Medulla oblongata (tissue), 1 donor: ENCODE data around the gene AP5Z1.

ENCODE experiments used
- DNase-seq: peaks from one replicate; pipeline ENCODE4 v3.0.0-alpha.2; 2015; ENCODE audit errors: extremely low spot score

The AP5Z1 gene

DNA sequence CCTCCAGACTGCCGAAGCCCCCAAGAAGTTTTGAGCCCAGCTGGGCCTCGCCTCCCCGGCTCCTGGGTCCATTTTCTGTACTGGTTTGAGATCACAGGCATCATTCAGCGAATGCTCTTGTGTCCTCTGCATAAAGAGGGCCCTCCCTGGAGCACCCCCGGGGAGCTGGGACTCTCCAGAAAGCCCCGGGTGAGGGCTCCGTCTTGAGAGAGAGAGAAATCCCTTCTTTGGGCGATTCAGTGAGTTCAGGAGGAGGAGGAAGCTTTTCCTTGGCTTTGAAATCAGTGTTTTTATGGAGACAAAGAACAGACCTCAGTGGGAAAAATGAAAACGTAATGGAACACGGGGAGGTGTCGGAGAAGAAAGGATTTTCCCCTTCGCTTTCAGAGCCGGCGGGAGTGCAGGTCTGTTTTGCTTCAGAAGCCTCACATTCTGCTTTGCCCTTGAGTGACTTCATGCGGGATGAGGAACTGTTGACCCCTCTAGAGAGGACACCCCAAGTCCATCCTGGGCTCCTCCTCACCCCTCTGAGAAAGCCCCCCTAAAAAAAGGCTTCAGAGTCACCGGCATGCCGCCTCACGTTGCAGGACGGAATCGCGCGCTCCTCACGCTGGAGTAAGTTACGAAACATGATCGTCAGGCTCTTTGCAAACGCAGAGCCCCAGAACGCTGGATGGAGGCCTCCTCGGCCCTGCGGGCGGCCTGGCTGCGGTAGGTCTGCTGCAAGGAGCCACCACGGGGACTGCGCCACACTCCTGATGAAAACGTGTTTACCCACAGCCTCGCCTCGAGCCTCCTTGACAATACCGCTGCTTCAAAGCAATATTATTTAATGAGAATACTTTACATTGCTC is 8.5 kb upstream of the AP5Z1 start:
- DNase-seq: no peak

DNA sequence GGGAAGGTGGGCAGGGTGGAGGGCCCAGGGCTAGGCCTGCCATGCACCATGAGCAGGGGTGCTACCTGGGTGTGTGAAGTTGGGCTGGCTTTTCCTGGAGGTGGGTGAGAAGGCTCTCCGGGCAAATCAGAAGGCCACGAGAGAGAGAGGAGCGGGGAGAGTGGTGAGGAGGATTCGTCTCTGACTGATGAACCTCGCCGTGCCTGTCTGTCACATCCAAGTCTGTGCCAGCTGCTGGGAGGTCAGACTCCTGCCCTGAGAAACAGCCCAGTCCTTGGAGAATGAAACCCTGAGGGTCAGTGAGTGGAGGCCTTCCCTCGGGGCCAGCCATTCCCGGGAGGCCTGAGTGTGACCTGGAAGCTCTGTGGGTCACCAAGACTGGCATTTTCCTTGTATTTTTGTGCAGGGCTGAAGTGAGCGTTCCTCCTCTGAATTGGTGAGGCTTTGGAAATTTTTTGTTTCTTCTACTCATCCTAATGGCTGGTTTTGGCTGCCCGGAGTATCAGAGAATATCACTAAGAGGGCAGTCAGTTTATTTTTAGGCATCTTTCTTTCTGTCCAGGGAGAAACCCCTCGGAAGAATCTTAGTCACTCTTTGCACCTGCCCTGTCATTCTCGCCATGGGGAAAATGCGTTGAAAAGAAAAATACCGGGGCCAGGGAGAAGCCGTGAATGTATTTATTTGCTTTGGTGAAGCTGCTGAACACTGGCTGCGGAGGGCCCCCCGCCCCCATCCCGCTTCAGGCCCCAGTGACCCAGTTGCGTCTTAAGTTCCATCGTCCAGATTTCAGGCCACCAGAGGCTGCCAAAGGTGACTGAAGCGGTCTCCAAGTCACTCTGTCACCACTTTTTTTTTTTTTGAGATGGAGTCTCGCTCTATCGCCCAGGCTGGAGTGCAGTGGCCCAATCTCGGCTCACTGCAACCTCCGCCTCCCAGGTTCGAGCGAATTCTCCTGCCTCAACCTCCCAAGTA is 6.5 kb upstream of the AP5Z1 start:
- no peak for DNase-seq

DNA sequence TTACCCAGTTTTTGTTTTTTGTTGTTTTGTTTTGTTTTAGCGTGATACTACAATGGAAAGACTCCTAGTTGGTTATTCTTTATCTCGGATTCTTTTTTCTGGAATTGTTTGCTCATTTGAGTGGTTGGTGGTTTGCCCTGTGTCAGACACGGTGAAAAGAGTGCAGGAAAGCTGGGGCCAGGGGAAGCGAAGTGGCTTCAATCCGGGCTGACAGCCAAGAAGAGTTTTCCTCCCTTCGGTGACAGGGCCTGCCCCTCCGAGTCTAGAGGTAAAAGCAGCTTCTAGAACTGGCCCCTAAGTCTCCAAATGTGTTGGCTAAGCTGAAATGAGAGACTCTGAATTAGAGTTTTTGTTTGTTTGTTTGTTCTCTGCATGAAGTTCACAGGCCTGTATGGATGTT is 5.7 kb upstream of the AP5Z1 start:
- peak; percentile 30 for DNase-seq

DNA sequence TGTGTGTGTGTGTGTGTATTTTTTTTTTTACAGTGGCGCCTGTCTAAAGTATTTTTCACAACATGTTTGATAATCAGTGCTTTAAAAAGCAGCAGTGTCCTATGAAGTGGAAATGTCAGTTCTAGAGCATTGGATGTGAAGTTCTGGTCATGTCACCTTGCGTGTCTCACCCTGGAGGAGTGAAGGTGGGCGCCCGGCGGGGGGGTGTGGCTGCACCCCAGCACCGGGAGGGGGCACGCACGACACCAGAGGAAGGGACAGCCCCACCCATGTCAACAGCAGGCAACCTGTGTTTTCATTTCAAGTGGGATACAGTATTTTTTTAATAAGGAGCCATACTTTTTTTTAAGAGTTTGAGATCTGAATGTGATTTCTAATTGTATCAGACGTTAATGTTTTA is 4.5 kb upstream of the AP5Z1 start:
- no peak for DNase-seq

DNA sequence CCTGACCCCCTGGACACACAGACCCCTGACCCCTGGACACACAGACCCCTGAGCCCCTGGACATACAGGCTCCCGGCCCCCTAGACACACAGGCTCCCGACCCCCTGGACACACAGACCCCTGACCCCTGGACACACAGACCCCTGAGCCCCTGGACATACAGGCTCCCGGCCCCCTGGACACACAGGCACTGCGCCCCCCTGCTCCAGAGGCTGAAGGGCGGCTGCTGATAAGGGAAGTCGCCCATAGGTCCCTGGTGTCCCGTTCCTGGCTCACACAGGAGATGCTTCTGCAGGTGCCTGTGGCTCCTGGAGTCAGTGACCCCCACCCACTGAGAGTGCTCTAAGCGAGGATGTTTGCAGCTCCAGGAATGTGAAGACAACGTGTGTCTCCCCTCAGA is 3.7 kb upstream of the AP5Z1 start:
- DNase-seq: no peak

DNA sequence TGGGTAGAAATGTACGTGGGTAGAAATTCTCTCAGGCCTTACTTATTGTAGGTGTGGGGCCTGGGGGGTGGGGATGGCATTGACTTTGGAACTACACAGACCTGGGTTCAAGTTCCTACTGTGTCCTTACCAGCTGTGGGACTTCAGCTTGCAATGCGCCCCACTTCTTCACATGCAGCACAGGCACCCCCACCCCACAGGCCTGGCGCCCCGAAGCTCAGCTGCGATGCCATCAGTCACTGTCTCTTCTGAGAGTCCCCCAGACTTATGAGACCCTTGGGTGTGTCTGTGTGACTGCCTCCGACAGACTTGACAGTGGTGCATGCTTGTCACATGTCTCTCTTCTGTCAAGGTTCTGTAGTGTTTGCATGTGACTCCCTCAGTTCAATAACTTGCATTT is 3.1 kb upstream of the AP5Z1 start:
- no peak for DNase-seq

DNA sequence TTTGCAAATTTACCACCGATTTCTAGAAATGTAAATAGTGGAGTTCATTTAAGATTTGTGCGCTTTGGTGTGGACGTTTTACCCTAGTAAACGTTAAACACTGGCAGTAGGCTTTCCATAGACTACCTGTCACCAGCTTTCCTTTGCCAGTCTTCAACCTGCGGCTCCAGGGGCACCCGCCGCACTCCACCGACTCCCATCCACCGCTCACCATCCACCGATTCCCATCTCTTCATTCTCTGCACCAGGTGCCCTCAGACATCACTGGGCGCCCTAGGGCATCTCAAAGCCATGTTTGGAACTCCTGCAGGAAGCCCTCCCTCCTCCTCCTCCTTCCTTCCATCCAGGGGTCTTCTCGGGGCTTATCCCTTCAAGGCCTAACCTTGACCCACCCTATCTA is 1.4 kb upstream of the AP5Z1 start:
- DNase-seq: no peak

DNA sequence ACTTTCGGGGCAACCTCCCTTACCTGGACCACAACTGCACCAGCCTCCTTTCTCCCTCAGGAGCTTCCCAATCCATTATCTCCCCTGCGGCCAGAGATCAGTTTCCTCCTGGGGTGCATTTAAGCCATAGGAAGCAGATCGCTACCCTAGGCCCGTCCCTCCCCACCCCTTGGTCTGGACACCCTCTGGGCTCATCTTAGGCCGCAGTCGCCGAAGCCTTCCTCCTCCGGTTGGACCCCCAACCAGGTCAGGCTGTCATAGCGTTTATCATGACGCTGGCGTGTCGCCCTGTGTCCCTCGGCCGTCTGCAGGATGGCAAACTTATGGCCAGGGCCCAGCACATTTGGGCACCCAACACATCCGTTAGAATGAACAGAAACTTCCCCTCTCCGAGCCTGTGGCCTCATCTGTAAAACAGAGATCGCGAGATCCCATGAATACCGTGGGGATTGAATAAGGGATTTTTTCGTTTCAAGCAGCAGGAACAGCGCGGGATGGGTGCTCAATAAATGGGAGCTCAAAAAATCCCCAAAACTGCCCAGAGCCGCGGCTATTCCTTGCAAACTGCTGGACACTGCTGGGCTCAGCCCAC is 669 bp upstream of the AP5Z1 start:
- no peak for DNase-seq

DNA sequence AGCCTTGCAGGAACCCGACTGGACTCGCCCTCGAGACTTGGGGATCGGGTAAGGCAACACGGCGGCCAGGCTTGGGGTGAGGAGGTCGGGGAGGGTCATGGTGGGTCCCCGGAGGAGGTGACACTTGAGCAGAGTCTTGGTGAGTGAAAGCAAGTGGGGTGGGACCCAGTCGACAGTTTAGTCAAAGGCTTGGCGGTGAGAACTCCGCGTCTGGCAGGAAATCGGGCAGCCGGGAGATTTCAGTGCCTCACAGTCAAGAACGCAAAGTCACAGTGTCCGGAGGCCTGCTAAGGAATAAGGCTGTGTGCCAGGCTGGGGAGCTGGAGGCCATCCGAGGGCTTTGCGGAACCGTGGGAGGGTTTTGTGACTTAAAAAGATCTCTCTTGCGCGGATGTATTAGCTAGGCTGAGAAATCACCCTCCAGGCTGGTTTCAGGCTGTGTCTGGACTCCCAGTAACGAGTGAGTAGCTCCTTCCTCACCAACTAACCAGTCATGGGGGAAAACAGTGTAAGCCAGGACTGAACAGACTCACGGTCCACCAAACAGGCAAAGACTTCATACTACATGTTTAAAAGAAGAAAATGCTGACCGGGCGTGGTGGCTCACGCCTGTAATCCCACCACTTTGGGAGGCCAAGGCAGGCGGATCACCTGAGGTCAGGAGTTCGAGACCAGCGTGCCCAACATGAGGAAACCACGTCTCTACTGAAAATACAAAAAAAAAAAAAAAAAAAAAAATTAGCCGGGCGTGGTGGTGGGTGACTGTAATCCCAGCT is 613 bp downstream of the AP5Z1 start:
- no peak for DNase-seq

DNA sequence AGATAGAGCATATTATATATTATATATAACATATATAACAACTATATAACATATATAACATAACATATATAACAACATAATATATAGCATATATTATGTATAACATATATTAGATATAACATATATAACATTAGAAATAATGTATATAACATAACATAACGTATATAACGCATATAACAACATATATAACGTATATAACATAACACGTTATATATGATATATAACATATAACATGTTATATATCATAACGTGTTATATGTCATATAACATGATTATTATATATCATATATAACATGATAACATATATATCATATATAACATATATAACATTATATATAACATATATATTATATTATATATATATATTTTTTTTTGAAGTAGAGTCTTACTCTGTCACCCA is 3.7 kb downstream of the AP5Z1 start:
- DNase-seq: no peak

DNA sequence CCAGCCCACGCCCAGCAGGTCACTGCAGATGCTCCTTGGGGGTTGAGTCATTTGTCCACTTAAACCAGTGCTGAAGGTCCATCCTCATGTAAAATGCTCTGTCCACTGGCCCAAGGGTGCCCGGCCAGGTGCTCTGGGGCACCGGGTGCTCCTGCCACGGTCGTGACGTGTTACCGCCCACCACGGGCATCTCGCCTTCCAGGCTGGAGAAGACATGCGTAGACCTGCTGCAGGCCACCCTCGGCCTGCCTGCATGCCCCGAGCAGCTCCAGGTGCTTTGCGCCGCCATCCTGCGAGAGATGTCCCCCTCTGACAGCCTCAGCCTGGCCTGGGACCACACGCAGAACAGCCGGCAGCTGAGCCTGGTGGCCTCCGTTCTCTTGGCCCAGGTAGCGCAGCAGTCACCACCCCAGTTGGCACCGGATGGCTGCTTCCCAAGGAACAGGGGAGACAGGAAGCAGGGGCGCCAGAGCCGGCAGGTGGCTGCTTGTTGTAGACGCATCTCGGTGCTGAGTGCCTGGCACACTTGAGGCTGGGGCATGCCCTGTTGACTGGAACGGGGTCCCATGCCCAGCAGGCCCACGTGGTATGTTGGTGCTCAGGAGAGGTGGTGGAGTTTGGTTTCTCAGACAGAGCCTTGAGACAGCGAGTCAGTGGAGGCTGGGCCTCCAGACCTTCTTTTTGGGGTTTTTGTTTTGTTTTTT is 6.1 kb downstream of the AP5Z1 start:
- no peak for DNase-seq

DNA sequence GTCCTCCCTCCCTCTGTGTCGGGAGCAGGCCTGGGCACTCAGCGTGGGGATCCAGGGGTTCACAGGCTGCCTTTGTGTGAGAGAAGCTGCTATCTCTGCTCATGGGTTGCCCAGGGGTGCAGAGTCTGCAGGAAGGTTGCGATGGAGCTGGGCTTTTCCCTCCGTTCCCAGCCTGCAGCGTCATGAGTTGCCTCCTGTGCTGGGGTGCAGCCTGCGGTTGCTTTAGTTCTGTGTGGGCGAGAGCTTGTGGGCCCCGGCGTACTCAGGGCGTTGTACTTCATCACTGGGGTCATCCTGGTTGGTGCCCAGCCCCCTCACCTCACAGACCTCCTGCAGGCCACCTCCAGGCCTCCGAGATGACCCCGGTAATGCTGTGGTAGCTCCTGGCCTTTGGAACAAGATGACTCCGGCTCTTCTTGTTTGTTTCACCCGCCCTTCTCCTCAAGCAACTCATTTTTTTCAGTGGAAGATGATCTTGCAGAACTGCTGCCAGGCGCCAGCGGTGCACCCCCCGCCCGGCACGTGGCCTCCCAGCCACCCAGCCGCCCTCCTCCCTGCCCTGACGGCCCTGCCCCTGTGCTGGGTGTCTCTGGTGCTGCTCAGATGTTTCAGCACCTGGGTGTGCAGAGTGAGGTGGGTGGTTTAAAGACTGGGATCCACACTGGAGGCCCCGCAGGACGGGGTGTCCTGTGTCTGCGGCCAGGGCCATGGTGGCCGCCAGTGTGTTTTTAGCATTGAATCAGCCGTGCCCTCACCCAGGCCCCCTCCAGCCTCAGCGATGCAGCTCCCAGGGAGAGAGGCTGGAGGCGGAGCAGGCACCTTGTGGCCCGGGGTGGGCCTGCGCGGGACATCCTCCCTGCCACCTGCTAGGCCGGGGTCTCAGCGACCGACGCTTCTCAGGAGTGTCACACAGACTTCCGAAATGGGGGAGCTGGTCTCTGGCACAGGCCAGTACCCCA is 7.2 kb downstream of the AP5Z1 start:
- no peak for DNase-seq

DNA sequence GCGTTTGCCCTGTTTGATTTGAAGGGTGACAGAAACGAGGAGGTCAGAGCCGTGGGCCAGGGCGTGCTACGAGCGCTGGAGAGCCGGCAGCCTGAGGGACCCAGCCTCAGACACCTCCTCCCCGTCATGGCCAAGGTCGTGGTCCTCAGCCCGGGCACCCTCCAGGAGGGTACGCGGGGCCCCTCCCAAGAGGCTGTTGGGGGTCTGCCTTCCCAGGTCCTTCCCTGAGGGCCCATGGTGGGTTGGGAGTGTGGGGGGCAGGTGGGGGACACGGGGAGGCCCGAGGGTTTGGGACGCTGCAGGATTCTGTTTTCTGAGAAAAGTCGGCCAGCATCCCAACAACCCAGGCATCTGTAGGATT is 7.8 kb downstream of the AP5Z1 start:
- no peak for DNase-seq

DNA sequence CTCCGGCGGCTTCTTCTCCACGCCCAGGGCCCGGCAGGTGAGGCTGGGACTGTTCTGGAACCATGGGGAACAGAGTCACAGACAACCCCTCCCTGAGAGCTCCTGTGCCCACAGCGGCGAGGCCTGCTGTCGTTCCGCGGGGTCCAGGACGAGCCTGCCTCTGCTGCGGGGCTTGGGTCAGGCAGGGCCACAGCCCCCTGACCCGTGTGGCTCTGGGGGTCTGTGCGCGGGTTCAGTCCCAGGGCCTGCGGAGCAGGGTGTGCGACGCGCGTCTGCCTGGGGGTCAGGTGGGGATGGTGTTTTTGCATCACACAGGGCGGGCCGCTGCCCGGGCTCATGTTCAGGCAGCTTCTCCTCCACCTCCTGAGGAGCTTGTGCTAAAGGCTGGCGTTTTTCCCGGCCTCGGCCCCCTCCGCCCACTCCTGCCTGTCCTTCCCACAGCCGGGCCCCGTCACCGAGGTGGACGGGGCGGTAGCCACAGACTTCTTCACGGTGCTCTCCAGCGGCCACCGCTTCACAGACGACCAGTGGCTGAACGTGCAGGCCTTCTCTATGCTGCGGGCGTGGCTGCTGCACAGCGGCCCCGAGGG is 8.4 kb downstream of the AP5Z1 start:
- no peak for DNase-seq

DNA sequence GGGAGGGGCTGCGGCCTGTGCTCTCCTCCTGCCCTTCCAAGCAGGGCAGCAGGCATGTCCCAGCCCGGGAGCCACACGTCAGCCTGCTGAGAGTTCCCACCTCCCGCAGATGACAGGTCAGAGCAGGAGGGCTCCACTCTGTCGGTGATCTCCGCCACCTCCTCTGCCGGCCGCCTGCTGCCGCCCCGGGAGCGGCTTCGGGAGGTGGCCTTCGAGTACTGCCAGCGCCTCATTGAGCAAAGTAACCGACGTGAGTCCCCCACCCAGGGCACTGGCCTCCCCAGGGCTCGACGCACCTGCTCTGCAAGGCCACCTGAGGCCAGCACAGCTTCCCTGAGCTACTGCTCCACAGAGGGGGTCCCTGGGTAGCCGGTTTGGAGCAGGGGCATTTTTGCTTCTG is 9.4 kb downstream of the AP5Z1 start:
- DNase-seq: no peak

DNA sequence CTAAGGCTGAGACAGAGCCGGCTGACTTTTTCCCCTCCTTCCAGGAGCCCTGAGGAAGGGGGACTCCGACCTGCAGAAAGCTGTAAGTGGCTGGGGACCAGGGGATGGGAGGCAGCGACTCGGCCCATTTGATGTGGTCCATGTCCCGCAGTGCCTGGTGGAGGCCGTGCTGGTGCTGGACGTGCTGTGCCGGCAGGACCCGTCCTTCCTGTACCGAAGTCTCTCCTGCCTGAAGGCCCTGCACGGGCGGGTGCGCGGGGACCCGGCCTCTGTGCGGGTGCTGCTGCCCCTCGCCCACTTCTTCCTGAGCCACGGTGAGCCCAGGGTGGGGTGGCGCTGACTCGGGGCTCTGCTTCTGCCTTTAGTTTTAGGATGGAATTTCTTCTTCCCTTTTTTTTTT is 9.9 kb downstream of the AP5Z1 start:
- no peak for DNase-seq

DNA sequence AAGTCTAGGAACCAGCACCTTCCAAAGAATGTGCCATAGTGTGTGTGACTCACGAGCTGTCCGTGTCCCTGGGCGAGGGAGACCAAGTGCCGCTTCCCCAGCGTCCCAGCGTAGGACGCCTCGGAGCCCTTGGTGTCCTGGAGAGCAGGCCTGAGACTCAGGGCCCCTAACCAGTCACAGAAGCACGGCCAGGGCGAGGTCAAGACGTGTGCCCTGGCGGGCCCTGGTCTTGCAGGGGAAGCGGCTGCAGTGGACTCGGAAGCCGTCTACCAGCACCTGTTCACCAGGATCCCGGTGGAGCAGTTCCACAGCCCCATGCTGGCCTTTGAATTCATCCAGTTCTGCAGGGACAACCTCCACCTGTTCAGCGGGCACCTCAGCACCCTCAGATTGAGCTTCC is 10.6 kb downstream of the AP5Z1 start:
- no peak for DNase-seq

DNA sequence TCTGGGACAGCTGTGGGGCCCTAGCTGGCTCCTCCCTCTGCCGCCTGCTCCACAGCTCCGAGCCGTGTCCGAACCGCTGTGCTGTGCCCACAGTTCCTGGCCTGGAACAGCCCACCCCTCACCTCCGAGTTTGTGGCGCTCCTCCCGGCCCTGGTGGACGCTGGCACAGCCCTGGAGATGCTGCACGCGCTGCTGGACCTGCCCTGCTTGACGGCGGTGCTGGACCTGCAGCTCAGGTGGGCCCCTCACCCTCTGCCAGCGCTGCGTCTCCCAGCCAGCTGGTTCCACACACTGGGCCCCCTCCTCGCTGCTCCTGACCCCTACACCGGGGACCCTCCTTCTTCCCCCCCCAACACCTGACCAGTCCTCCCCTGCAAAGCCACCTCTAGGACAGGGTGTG is 12.1 kb downstream of the AP5Z1 start:
- DNase-seq: no peak

DNA sequence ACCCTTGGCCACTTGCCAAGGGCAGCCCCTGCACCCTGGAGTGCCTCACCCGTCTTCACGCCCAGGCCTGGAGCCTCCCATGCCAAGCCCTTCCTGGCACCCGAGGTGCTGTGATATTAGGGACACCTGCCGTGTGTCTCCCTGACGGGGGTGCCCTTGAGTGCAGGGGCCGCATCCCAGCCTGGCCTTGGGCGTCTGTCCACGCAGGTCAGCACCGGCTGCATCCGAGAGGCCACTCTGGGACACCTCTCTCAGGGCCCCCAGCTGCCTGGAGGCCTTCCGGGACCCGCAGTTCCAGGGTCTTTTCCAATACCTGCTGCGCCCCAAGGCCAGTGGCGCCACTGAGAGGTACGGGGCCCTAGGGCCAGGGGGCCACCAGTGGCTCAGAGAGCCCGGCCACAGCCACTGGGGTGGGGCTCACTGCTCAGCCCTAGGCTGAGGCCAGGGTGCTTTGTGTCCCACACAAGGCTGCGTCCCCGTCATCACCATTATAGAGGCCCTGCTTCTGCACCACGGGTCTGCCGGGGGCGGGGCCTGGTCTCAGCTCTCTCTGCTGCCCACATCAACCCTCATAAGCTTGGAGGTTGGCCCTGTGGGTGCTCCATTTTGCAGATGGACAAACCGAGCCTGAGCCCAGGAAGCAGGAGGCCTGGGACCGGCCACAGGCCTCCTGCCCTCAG is 12.7 kb downstream of the AP5Z1 start:
- no peak for DNase-seq
